Nephron (organoid): ENCODE data around the gene CIC.

Source experiments
- H3K27ac Mint-ChIP-seq, 3 experiments: 2 replicates each; pipeline ENCODE4 v1.8.0; 2020; ENCODE audit warnings: mixed read lengths in 3 of 3, mild to moderate bottlenecking in 2 of 3, moderate library complexity in 1 of 3
- H3K27me3 Mint-ChIP-seq: 2 replicates; pipeline ENCODE4 v1.8.0; 2021; ENCODE audit warnings: low read depth, mild to moderate bottlenecking, moderate library complexity, mixed read lengths
- H3K36me3 Mint-ChIP-seq: 2 replicates; pipeline ENCODE4 v1.8.0; 2020; ENCODE audit warnings: low read depth, mixed read lengths
- H3K4me1 Mint-ChIP-seq: 2 replicates; pipeline ENCODE4 v1.8.0; 2020; ENCODE audit warnings: mixed read lengths
- H3K4me3 Mint-ChIP-seq, 3 experiments: 2 replicates each; pipeline ENCODE4 v1.8.0; 2020; ENCODE audit warnings: mild to moderate bottlenecking in 3 of 3, mixed read lengths in 3 of 3, moderate library complexity in 2 of 3
- H3K9me3 Mint-ChIP-seq: 2 replicates; pipeline ENCODE4 v1.8.0; 2020; ENCODE audit warnings: mixed read lengths
- TF ChIP-seq, protein P1 (sequence below), 3 experiments: fragments of 200-600 bp; sonication (generic); IDR thresholded peaks; one replicate each; pipeline ENCODE4 v1.5.0; 2021; ENCODE audit warnings: antibody characterized with exemption in 3 of 3; ENCODE audit not compliant: unreplicated experiment in 3 of 3

The CIC gene

DNA sequence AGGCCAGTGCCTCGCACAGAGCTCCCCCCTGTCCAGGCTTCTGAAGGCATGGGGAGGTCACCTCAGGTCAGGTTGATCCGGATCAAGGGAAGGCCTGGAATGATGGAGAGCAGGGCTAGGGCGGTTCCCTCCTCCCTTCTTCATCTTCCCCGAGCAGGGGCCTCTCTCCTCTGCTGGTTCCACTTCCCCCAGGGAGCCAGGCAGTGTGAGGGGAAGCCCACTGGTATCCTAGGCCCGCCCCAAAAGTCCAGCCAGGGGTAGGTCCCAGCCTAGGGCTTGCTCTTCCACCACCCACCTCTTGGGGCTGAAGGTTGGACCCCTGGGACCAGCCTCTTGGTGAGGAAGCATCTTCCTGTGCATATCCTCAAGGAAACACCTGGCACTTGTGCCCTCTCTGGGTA is 16.5 kb downstream of the CIC start:
- peaks cover 17% of the 10 kb centered on the region for H3K4me1 Mint-ChIP-seq
- peak overlapping the region; percentile 89 to 98 (median 97) for H3K27ac Mint-ChIP-seq

DNA sequence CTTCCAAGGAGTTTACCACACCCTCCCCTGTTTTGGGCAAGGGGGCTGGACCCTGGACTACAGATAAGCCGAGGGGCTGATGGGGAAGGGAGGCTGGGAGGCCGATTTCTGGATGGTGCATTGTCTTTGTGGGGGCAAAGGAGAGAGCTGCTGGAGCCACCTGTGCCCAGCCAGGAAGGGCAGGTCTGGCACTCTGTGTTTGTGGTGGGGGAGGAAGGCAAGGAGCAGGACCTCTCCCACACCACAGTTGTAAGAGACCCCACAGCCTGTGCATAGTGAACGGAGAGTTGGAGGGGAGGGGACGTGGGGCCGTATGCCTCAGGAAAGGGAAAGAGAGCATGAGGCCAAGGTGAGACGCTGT is 16.9 kb downstream of the CIC start:
- peak overlapping the region; percentile 89 to 98 (median 97) for H3K27ac Mint-ChIP-seq
- peaks cover 17% of the 10 kb centered on the region for H3K4me1 Mint-ChIP-seq
- H3K36me3 Mint-ChIP-seq, result no peaks in the 10 kb centered on the region
- no peaks in the 10 kb centered on the region for H3K9me3 Mint-ChIP-seq
- peaks cover 4% of the 10 kb centered on the region for H3K27me3 Mint-ChIP-seq
- TF ChIP-seq, protein P1, sequence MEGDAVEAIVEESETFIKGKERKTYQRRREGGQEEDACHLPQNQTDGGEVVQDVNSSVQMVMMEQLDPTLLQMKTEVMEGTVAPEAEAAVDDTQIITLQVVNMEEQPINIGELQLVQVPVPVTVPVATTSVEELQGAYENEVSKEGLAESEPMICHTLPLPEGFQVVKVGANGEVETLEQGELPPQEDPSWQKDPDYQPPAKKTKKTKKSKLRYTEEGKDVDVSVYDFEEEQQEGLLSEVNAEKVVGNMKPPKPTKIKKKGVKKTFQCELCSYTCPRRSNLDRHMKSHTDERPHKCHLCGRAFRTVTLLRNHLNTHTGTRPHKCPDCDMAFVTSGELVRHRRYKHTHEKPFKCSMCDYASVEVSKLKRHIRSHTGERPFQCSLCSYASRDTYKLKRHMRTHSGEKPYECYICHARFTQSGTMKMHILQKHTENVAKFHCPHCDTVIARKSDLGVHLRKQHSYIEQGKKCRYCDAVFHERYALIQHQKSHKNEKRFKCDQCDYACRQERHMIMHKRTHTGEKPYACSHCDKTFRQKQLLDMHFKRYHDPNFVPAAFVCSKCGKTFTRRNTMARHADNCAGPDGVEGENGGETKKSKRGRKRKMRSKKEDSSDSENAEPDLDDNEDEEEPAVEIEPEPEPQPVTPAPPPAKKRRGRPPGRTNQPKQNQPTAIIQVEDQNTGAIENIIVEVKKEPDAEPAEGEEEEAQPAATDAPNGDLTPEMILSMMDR (IDR thresholded peaks at IDR 0.05; ENCODE audit: unreplicated experiment in 3 of 3), result no peak
- peak overlapping the region; percentile 94 to 99 (median 99) for H3K4me3 Mint-ChIP-seq

More for the DNA sequence above, 16.5 kb downstream of the CIC start:
- Mint-ChIP-seq H3K27me3 (peaks cover 4% of the 10 kb centered on the region), H3K36me3 (no peaks in the 10 kb centered on the region), H3K4me3 (peak overlapping the region; percentile 94 to 99 (median 99)), H3K9me3 (no peaks in the 10 kb centered on the region)
- TF ChIP-seq, protein P1 (IDR thresholded peaks at IDR 0.05; ENCODE audit: unreplicated experiment in 3 of 3), result no peak

DNA sequence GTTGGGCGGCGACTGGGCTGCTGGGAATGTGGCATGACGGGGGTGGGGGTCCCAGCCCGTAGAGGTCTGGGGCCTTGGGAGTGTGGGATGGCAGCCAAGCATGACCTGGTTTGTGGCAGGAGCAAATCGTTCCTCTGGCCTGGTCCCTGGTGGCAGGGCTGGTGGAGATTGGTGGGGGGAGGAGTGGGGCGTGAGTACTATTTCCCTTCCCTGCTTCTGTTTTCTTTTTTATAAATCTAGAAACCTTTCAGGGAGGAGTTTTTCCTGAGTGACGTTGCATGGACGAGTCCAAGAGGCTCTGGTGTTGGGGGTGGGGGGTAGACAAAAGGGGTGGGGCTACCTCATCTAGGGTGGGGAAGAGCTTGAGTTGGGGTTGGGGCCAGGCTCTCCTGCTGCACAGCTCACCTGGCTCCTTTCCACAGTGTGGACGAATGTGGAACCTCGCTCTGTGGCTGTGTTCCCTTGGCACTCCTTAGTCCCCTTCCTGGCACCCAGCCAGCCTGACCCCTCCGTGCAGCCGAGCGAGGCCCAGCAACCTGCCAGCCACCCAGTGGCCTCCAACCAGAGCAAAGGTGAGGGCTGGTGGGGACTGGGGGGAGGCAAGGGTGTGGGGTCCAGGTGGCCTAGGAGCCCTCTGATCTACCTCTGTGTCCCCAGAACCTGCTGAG is 17.4 kb downstream of the CIC start:
- Mint-ChIP-seq H3K27me3 (peaks cover 4% of the 10 kb centered on the region), H3K36me3 (peaks cover 4% of the 10 kb centered on the region), H3K27ac (peak overlapping the region; percentile 89 to 98 (median 97)), H3K4me1 (peaks cover 20% of the 10 kb centered on the region), H3K9me3 (no peaks in the 10 kb centered on the region), H3K4me3 (peak overlapping the region; percentile 94 to 99 (median 99))
- TF ChIP-seq, protein P1 (IDR thresholded peaks at IDR 0.05; ENCODE audit: unreplicated experiment in 3 of 3), result no peak

DNA sequence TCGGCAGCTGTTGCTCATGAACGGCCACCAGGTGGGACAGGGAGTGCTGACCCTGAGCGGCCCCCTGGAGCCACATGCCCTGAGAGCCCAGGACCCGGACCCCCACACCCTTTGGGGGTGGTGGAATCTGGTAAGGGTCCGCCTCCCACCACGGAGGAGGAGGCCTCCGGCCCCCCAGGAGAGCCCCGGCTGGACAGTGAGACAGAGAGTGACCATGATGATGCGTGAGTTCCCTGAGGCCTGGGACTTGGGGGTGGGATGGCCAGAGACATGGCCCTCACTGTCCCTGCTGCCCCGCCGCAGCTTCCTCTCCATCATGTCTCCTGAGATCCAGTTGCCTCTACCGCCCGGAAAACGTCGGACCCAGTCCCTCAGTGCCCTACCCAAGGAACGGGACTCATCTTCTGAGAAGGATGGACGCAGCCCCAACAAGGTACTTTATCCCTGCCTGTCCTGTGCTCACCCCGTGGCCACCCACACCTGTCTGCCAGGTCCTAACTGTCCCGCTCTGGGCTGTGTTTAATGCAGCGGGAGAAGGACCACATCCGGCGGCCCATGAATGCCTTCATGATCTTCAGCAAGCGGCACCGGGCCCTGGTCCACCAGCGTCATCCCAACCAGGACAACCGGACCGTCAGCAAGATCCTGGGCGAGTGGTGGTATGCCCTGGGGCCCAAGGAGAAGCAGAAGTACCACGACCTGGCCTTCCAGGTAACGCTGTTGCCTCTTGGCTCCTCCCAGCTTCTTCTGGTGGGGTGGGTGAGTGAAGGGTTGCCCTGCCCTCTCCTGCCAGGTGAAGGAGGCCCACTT is 18.2 kb downstream of the CIC start:
- TF ChIP-seq, protein P1 (IDR thresholded peaks at IDR 0.05; ENCODE audit: unreplicated experiment in 3 of 3), result no peak
- Mint-ChIP-seq H3K4me1 (peaks cover 25% of the 10 kb centered on the region), H3K27me3 (peaks cover 4% of the 10 kb centered on the region), H3K4me3 (peak overlapping the region; percentile 61 to 99 (median 69)), H3K36me3 (peaks cover 9% of the 10 kb centered on the region), H3K27ac (peak overlapping the region in 1 of 3 experiments; percentile 98), H3K9me3 (no peaks in the 10 kb centered on the region)

DNA sequence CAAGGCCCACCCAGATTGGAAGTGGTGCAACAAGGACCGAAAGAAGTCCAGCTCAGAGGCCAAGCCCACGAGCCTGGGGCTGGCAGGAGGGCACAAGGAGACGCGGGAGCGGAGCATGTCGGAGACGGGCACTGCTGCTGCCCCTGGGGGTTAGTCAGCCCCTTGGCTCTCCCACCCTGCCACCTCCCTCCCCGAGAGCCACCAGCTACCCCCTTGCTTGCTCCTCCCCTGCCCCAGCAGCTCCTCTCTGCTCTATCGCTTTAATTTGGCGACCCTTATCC is 18.7 kb downstream of the CIC start:
- no peaks in the 10 kb centered on the region for H3K9me3 Mint-ChIP-seq
- H3K27ac Mint-ChIP-seq, result peak overlapping the region in 1 of 3 experiments; percentile 44
- peaks cover 4% of the 10 kb centered on the region for H3K27me3 Mint-ChIP-seq
- peaks cover 9% of the 10 kb centered on the region for H3K36me3 Mint-ChIP-seq
- TF ChIP-seq, protein P1 (IDR thresholded peaks at IDR 0.05; ENCODE audit: unreplicated experiment in 3 of 3), result no peak
- H3K4me1 Mint-ChIP-seq, result peaks cover 25% of the 10 kb centered on the region
- H3K4me3 Mint-ChIP-seq, result no peak overlapping the region
